Activated naive CD8-positive, alpha-beta T cell treated with anti-CD3 and anti-CD28 coated beads, Interleukin-2, amount 50 U/mL, for 16 hours (primary cell): ENCODE data around the gene GALNT11.
"Not testable (repeated sequence)": the region's sequence is repeated elsewhere in the genome, so short reads cannot be mapped to it uniquely, and the experiment has no call there.

Experiments
- DNase-seq: peaks from one replicate; pipeline ENCODE4 v3.0.0-alpha.2; 2020; ENCODE audit warnings: low read depth, low spot score

Gene GALNT11

GRCh38 chr7:152027491-152028365 is 2.3 kb downstream of the GALNT11 start:
- not testable (repeated sequence) for DNase-seq

GRCh38 chr7:152030059-152030458 is 4.6 kb downstream of the GALNT11 start:
- not testable (repeated sequence) for DNase-seq

GRCh38 chr7:152030639-152031038 is 5.2 kb downstream of the GALNT11 start:
- not testable (repeated sequence) for DNase-seq

DNA sequence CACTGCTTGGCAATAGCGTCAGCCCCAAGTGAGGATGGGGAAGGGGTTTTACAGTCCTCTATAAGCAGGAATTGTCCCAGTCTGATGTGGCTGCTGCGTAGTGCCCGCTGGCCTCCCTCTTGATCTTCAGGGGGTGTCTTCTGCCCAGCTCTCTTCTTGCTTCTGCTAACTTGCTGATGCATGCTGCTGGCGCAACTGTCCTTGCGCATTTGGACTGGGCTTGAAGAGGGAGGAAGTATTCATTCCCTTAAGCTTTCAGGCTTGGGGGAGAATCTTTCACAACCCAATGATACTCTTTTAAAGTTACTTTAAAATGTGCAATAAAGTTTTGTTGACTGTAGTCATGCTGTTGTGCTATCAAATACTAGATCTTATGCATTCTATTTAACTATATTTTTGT is 10.3 kb downstream of the GALNT11 start:
- DNase-seq: no peak

DNA sequence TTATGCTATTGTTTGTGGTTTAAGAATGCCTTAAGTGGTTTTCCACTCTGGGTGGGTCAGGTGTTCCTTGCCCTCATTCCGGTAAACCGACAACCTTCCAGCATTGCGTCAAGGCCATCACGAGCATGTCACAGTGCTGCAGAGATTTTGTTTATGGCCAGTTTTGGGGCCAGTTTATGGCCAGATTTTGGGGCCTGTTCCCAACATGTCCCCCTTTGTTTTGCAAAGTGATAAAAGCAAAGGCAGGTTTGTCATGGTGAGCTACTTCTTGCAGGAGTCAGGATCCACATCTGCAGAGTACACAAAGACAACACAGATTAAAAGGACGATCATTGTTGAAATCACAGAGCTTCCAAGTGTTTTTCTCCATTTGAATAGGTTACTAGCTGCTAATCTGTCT is 12.9 kb downstream of the GALNT11 start:
- DNase-seq: not testable (repeated sequence)

DNA sequence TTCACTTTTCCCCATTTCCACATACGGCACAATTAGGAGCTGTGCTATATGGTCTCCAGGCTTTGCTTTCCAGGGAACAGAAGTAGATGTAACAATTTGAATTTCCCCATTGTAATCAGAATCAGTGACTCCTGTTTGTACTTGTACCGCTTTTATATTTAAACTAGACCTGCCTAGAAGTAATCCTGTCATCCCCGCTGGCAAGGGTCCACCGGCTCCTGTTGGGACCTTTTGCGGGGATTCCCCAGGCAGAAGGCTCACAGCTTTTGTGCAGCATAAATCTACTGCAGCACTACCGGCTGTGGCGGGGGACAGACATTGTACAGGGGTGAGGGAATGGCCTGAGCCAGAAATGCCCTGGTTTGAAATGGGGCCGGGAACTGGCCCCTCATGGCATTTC is 17.6 kb downstream of the GALNT11 start:
- DNase-seq: not testable (repeated sequence)

DNA sequence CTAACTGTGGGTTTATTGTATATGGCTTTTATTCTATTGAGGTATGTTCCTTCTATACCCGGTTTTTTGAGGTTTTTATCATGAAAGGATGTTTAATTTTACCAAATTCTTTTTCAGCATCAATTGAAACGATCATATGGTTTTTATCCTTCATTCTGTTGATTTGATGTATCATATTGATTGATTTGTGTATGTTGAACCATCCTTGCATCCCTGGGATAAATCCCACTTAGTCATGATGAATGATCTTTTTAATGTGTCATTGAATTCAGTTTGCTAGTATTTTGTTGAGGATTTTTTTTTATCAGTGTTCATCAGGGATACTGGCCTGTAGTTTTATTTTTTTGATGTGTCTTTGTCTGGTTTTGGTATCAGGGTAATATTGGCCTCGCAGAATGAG is 19.4 kb downstream of the GALNT11 start:
- not testable (repeated sequence) for DNase-seq

DNA sequence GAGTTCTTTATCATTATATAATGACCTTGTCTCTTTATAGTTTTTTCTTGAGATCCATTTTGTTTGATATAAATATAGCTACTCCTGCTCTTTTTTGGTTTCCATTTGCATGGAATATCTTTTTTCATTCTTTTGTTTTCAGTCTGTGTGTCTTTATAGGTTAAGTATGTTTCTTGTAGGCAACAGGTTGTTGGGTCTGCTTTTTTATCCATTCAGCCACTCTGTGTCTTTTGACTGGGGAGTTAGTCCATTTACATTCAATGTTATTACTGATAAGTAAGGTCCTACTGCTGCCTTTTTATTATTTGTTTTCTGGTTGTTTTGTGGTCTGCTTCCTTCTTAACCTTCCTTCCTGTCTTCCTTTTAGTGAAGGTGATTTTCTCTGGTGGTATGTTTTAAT is 21.1 kb downstream of the GALNT11 start:
- no peak for DNase-seq

- no peak for DNase-seq
Observed at GRCh38 chr7:152048051-152048450, 22.6 kb downstream of the GALNT11 start.

GRCh38 chr7:152050547-152050971 is 25.1 kb downstream of the GALNT11 start:
- no peak for DNase-seq

DNA sequence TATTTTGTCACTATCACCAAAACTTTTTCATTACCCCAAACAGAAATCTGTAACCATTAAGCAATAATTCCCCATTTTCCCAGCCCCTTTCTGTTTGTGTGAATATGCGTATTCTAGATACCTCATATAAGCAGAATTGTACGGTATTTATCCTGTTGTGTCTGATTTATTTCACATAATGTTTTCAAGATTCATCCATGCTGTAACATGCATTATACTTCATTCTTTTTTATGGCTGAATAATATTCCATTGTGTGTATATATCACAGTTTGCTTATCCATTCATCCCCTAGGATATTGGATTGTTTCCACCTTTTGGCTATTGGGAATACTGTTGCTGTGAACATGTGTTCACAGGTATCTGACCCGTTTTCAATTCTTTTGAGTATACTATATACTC is 26.5 kb downstream of the GALNT11 start:
- no peak for DNase-seq

DNA sequence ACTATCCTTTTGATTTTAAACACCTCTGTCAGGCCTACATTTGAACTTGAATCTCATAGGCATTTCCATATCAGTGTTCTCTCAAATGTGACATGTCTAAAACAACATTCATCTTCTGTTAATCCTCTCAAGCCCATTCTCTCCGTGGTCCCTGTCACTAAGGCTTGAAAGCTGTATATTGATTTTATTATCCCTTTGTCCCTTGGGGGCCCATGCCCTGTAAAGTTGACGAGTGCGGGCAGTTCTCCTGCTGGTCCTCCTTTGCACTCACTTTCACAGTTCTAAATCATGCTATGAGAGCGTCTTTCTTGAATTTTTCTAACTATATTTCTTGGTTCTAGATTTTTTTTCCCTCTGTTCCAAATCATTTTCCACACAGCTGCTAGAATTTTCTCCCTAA is 27.3 kb downstream of the GALNT11 start:
- no peak for DNase-seq

DNA sequence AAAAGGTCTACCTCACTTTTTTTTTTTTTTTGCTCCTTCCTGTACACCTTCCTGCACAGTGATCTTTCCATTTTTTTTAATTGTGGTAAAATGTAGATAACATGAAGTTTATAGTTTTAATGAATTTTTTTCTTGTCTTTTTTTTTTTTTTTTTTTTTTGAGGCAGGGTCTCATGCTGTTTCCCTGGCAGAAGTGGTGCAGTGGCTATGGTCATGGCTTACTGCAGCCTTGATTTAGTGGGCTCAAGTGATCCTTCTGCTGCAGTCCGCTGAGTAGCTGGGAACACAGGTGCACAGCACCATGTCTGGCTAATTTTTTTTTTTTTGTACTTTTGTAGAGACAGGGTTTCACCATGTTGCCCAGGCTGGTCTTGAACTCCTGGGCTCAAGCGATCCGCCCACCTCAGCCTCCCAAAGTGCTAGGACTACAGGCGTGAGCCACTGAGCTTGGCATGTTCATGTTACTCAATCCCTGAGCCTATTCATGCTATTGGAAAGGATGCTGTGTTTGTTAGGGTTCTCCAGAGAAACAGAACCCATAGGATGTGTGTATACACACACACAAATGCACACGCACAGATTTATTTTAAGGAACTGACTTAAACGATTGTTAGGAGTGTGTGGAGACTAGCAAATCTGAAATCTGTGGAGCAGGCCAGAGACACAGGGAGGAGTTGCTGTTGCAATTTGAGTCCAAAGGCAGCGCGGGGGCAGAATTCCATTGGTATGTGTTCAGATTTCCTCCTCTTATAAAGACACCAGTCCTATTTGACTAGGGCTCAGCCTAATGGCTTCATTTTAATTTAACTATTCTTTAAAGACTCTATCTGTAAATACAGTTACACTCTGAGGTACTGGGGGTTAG is 29.1 kb downstream of the GALNT11 start:
- DNase-seq: no peak

DNA sequence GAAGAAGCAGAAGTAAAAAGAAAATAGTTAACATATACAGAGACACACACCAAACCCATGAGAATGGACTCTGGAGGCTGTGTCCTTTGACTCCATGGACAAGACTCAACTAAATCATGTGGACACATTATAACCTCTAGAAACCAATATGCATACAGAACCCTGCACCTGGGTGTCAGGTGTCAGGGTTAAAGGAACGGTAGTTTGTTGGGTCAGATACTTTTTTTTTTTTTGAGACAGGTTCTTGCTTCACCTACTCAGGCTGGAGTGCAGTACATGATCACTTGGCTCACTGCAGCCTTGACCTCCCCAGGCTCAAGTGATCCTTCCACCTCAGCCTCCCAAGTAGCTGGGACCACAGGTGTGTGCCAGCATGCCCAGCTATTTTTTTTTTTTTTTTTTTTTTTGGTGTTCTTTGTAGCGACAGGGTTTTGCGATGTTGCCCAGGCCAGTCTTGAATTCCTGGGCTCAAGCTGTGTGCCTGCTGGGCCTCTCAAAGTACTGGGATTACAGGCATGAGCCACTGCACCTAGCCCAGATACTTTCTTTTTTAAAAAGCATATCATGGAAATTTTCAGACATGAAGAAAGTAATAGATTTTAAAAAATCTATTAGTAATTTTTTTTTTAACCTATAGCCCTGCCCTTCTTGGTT is 31.3 kb downstream of the GALNT11 start:
- no peak for DNase-seq

DNA sequence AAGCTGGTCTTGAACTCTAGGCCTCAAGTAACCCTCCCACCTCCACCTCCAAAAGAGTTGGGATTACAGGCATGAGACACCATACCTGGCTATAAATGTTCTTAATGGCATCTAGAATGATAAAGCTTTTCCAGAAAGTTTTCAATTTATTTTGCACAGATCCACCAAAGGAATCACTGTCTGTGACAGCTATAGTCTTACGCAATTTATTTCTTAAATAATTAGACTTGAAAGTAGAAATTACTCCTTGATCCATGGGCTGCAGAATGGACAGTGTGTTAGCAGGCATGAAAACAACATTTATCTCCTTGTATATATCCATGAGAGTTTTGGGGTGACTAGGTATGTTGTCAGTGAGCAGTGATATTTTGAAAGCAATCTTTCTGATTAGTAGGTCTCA is 33.8 kb downstream of the GALNT11 start:
- no peak for DNase-seq

GRCh38 chr7:152061086-152061485 is 35.6 kb downstream of the GALNT11 start:
- DNase-seq: not testable (repeated sequence)

GRCh38 chr7:152063192-152063591 is 37.7 kb downstream of the GALNT11 start:
- not testable (repeated sequence) for DNase-seq

DNA sequence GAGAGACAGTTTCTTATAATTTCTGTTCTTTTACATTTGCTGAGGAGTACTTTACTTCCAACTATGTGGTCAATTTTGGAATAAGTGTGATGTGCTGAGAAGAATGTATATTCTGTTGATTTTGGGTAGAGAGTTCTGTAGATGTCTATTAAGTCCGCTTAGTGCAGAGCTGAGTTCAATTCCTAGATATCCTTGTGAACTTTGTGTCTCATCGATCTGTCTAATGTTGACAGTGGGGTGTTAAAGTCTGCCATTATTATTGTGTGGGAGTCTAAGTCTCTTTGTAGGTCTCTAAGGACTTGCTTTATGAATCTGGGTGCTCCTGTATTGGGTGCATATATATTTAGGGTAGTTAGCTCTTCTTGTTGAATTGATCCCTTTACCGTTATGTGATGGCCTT is 38.3 kb downstream of the GALNT11 start:
- not testable (repeated sequence) for DNase-seq

DNA sequence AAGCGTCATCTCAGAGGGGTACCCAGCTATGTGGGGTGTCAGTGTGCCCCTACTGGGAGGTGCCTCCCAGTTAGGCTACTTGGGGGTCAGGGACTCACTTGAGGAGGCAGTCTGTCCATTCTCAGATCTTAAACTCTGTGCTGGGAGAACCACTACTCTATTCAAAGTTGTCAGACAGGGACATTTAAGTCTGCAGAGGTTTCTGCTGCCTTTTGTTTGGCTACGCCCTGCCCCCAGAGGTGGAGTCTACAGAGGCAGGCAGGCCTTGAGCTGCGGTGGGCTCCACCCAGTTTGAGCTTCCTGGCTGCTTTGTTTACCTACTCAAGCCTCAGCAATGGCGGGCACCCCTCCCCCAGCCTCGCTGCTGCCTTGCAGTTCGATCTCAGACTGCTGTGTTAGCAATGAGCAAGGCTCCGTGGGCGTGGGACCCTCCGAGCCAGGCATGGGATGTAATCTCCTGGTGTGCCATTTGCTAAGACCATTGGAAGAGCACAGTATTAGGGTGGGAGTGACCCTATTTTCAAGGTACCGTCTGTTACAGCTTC is 40.4 kb downstream of the GALNT11 start:
- not testable (repeated sequence) for DNase-seq

DNA sequence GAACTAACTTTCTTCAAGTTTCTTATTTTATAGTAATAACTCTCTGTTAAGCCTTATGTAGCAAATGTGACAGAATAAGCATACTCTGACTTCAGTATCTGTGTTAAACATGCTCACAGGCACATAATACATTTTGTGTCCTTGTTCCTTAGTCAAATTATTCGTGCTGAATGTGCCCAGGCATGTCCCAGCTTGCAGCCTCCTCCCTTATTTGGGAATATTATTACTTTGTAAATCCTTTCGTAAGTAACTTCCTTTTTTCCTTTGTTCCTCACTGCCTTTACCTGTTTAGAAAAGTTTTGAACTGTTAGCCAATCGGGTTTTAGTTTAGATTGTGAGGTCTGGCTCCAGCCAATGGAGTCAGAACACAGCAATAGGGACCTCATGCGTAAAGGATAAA is 46.9 kb downstream of the GALNT11 start:
- no peak for DNase-seq

GRCh38 chr7:152073352-152073751 is 47.9 kb downstream of the GALNT11 start:
- no peak for DNase-seq

GRCh38 chr7:152074673-152075072 is 49.2 kb downstream of the GALNT11 start:
- DNase-seq: no peak
